DMS 273 treated with DMSO at 0.1 percent for 48 hours (cell line): ENCODE measurements around the gene MRPL50.

Source experiments
- DNase-seq: peaks from one replicate; lab custom pipeline; 2025; lab: John Stamatoyannopoulos, UW

MRPL50 gene

GRCh38 chr9:101375546-101375945, 22.9 kb downstream of the MRPL50 start:
- no peak for DNase-seq

- no peak for DNase-seq
These were observed 25.9 kb downstream of the MRPL50 start for GRCh38 chr9:101372327-101373118.

- DNase-seq: no peak
These were observed 26.6 kb downstream of the MRPL50 start for GRCh38 chr9:101371813-101372212.

- DNase-seq: no peak
These were observed 28.4 kb downstream of the MRPL50 start for GRCh38 chr9:101369884-101370531.

GRCh38 chr9:101369286-101369685, 29.1 kb downstream of the MRPL50 start:
- DNase-seq: no peak

- DNase-seq: no peak
These were observed 31.1 kb downstream of the MRPL50 start for GRCh38 chr9:101367323-101367722.

GRCh38 chr9:101366038-101366756, 32.2 kb downstream of the MRPL50 start:
- no peak for DNase-seq

GRCh38 chr9:101365181-101365580, 33.2 kb downstream of the MRPL50 start:
- DNase-seq: no peak

- no peak for DNase-seq
These were observed 36.0 kb downstream of the MRPL50 start for GRCh38 chr9:101362450-101362849.

- DNase-seq: no peak
These were observed 37.8 kb downstream of the MRPL50 start for GRCh38 chr9:101360647-101361046.

- no peak for DNase-seq
These were observed 38.7 kb downstream of the MRPL50 start for GRCh38 chr9:101359679-101360078.

GRCh38 chr9:101356619-101357018, 41.8 kb downstream of the MRPL50 start:
- DNase-seq: no peak

GRCh38 chr9:101354765-101355708, 43.4 kb downstream of the MRPL50 start:
- DNase-seq: no peak

GRCh38 chr9:101354143-101354764, 44.2 kb downstream of the MRPL50 start:
- DNase-seq: no peak

- DNase-seq: no peak
These were observed 44.7 kb downstream of the MRPL50 start for GRCh38 chr9:101353683-101354082.

- DNase-seq: no peak
These were observed 45.4 kb downstream of the MRPL50 start for GRCh38 chr9:101352892-101353463.

- no peak for DNase-seq
These were observed 48.1 kb downstream of the MRPL50 start for GRCh38 chr9:101350285-101350684.

GRCh38 chr9:101342595-101342994, 55.8 kb downstream of the MRPL50 start:
- no peak for DNase-seq

GRCh38 chr9:101341958-101342357, 56.5 kb downstream of the MRPL50 start:
- no peak for DNase-seq
